Measurements from ENCODE around the gene CHMP5. TPM values are rescaled to one million over a fixed set of nuclear protein-coding genes. Genes with fewer than 3 reads are reported as not detected.

Gene CHMP5
- total RNA-seq, 2 experiments from 2014 or later = 17.4 to 18.6 TPM

GRCh38 chr9:33273972-33274328, 9.1 kb downstream of the CHMP5 start:
- no peak for TF ChIP-seq CTCF (IDR thresholded peaks at IDR 0.05)
- intact Hi-C loops (cut with DNase I, micrococcal nuclease) = no loop called here
- Mint-ChIP-seq H3K4me1 (ENCODE audit: low read depth) (peaks cover 17% of the 10 kb centered on the region), H3K36me3 (ENCODE audit: low read depth) (peaks cover 87% of the 10 kb centered on the region), H3K4me3 (no peak overlapping the region), H3K9me3 (no peaks in the 10 kb centered on the region), H3K27ac (no peak overlapping the region), H3K27me3 (no peaks in the 10 kb centered on the region)
- H3K36me3 ChIP-seq (ENCODE audit: insufficient read depth, low read length) = peaks cover 90% of the 10 kb centered on the region
- no peaks in the 10 kb centered on the region for H3K9me3 ChIP-seq (ENCODE audit: control insufficient read depth in 1 of 2, insufficient read depth in 1 of 2, low read length in 2 of 2)
- H3K27me3 ChIP-seq (ENCODE audit: control insufficient read depth in 1 of 2, insufficient read depth in 2 of 2, low read length in 2 of 2) = no peaks in the 10 kb centered on the region
- no peak for DNase-seq
- H3K27ac ChIP-seq (ENCODE audit: low read depth in 1 of 2, low read length in 2 of 2) = no peak overlapping the region
- ATAC-seq (ENCODE audit: poor library complexity) = no peak
- H3K4me1 ChIP-seq (ENCODE audit: insufficient read depth, low read length) = no peaks in the 10 kb centered on the region
- ChIA-PET POLR2A (interaction anchor here (1.0 to 2.2 kb wide), 3 partner anchors 9 to 131 kb away, joined by 3 to 11 read pairs (median 4); partner anchors contain the start of genes BAG1, CHMP5 and NFX1), CTCF (interaction anchor here (1.9 kb wide), 1 partner anchor 13 kb away, joined by 8 read pairs; no protein-coding TSS in a partner anchor)
- no peak overlapping the region for H3K4me3 ChIP-seq (ENCODE audit: low read length)

- H3K4me1 Mint-ChIP-seq (ENCODE audit: low read depth) = peaks cover 9% of the 10 kb centered on the region
- CTCF ChIA-PET = no interaction called here
- H3K36me3 Mint-ChIP-seq (ENCODE audit: low read depth) = peaks cover 92% of the 10 kb centered on the region
- POLR2A ChIA-PET = no interaction called here
- Histone ChIP-seq H3K27ac (ENCODE audit: low read depth in 1 of 2, low read length in 2 of 2) (no peak overlapping the region), H3K27me3 (ENCODE audit: control insufficient read depth in 1 of 2, insufficient read depth in 2 of 2, low read length in 2 of 2) (no peaks in the 10 kb centered on the region), H3K4me1 (ENCODE audit: insufficient read depth, low read length) (no peaks in the 10 kb centered on the region), H3K9me3 (ENCODE audit: control insufficient read depth in 1 of 2, insufficient read depth in 1 of 2, low read length in 2 of 2) (no peaks in the 10 kb centered on the region), H3K4me3 (ENCODE audit: low read length) (no peak overlapping the region), H3K36me3 (ENCODE audit: insufficient read depth, low read length) (peaks cover 91% of the 10 kb centered on the region)
- ATAC-seq (ENCODE audit: poor library complexity) (no peak), DNase-seq (no peak)
- H3K27ac Mint-ChIP-seq = no peak overlapping the region
- no peaks in the 10 kb centered on the region for H3K9me3 Mint-ChIP-seq
- intact Hi-C loops (cut with DNase I, micrococcal nuclease) = no loop called here
- TF ChIP-seq CTCF (IDR thresholded peaks at IDR 0.05) = no peak
- no peaks in the 10 kb centered on the region for H3K27me3 Mint-ChIP-seq
- no peak overlapping the region for H3K4me3 Mint-ChIP-seq
These were observed 12.6 kb downstream of the CHMP5 start for GRCh38 chr9:33277484-33277883.

DNA sequence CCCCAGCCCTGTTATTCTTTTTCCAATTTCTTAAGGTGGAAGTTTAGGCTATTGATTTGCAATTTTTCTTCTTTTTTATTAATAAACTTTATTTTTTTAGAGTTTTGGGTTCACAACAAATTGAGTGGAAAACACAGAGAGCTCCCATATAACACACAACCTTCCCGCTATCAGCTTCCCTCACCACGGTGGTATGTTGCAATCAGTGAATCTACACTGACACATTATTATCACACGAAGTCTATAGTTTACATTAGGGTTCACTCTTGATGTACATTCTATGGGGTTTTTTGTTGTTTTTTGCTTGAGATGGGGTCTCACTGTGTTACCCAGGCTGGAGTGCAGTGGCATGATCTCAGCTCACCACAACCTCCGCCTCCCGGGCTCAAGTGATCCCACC, 20.7 kb downstream of the CHMP5 start:
- ChIA-PET POLR2A (interaction anchor here (1.5 kb wide), 1 partner anchor 209 kb away, joined by 3 read pairs; the partner anchor contains the start of gene SMU1), CTCF (no interaction called here)
- Histone ChIP-seq H3K9me3 (ENCODE audit: control insufficient read depth in 1 of 2, insufficient read depth in 1 of 2, low read length in 2 of 2) (no peaks in the 10 kb centered on the region), H3K4me3 (ENCODE audit: low read length) (no peak overlapping the region), H3K4me1 (ENCODE audit: insufficient read depth, low read length) (peaks cover 20% of the 10 kb centered on the region), H3K27ac (ENCODE audit: low read depth in 1 of 2, low read length in 2 of 2) (no peak overlapping the region), H3K36me3 (ENCODE audit: insufficient read depth, low read length) (peaks cover 20% of the 10 kb centered on the region), H3K27me3 (ENCODE audit: control insufficient read depth in 1 of 2, insufficient read depth in 2 of 2, low read length in 2 of 2) (no peaks in the 10 kb centered on the region)
- intact Hi-C loops (cut with DNase I, micrococcal nuclease) = loop anchor here in 1 of 2 experiments (5.0 to 10.0 kb wide), 3 partner anchors 182 to 711 kb away; partner anchors contain the start of gene NDUFB6
- H3K27me3 Mint-ChIP-seq = no peaks in the 10 kb centered on the region
- H3K9me3 Mint-ChIP-seq = no peaks in the 10 kb centered on the region
- ATAC-seq (ENCODE audit: poor library complexity) = no peak
- no peak for TF ChIP-seq CTCF (IDR thresholded peaks at IDR 0.05)
- no peak overlapping the region for H3K27ac Mint-ChIP-seq
- DNase-seq = no peak
- H3K36me3 Mint-ChIP-seq (ENCODE audit: low read depth) = peaks cover 44% of the 10 kb centered on the region
- no peak overlapping the region for H3K4me3 Mint-ChIP-seq
- H3K4me1 Mint-ChIP-seq (ENCODE audit: low read depth) = peaks cover 19% of the 10 kb centered on the region

All from CD4-positive, alpha-beta T cell (primary cell).